ENCODE data around the gene FXYD7.

DNA sequence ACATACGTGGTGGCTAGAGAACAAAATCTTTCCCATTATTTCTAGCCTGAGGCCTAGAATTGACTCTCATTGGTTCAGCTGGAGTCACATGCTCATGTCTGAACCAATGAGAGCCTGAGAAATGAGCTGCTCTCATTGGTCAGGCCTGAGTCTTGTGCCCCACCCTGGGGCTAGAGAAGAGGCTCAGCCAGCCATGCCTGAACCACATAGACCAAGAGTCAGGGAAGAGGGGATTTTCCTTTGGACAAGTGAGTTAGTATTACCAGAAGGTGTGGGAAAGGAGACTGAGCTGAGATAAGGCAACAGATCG lies 18.3 kb downstream of the FXYD7 start:
- no peak for TF ChIP-seq NR2F1 (CRISPR knock-in tag; IDR thresholded peaks at IDR 0.05)
- no peak for TF ChIP-seq ELF1 (CRISPR knock-in tag; IDR thresholded peaks at IDR 0.05)
- no peak for TF ChIP-seq IRF2 (CRISPR knock-in tag; IDR thresholded peaks at IDR 0.05)
- TF ChIP-seq DPF2 (CRISPR knock-in tag; IDR thresholded peaks at IDR 0.05; ENCODE audit: borderline replicate concordance, low read depth) = no peak
- TF ChIP-seq FOXK1 (CRISPR knock-in tag; IDR thresholded peaks at IDR 0.05; ENCODE audit: borderline replicate concordance, low read depth) = no peak
- no peak for TF ChIP-seq ASH2L (IDR thresholded peaks at IDR 0.05; ENCODE audit: insufficient read length, low read depth, low read length)
- TF ChIP-seq, protein P1, sequence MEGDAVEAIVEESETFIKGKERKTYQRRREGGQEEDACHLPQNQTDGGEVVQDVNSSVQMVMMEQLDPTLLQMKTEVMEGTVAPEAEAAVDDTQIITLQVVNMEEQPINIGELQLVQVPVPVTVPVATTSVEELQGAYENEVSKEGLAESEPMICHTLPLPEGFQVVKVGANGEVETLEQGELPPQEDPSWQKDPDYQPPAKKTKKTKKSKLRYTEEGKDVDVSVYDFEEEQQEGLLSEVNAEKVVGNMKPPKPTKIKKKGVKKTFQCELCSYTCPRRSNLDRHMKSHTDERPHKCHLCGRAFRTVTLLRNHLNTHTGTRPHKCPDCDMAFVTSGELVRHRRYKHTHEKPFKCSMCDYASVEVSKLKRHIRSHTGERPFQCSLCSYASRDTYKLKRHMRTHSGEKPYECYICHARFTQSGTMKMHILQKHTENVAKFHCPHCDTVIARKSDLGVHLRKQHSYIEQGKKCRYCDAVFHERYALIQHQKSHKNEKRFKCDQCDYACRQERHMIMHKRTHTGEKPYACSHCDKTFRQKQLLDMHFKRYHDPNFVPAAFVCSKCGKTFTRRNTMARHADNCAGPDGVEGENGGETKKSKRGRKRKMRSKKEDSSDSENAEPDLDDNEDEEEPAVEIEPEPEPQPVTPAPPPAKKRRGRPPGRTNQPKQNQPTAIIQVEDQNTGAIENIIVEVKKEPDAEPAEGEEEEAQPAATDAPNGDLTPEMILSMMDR (CRISPR knock-in tag; IDR thresholded peaks at IDR 0.05) = no peak
- TF ChIP-seq, protein P2, sequence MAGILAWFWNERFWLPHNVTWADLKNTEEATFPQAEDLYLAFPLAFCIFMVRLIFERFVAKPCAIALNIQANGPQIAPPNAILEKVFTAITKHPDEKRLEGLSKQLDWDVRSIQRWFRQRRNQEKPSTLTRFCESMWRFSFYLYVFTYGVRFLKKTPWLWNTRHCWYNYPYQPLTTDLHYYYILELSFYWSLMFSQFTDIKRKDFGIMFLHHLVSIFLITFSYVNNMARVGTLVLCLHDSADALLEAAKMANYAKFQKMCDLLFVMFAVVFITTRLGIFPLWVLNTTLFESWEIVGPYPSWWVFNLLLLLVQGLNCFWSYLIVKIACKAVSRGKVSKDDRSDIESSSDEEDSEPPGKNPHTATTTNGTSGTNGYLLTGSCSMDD (CRISPR knock-in tag; IDR thresholded peaks at IDR 0.05) = no peak
- no peak for TF ChIP-seq NFAT5 (CRISPR knock-in tag; IDR thresholded peaks at IDR 0.05)
- TF ChIP-seq SMC3 (IDR thresholded peaks at IDR 0.05; ENCODE audit: low read length) = no peak

All from HepG2 (cell line).